ENCODE measurements around the gene CDIPT. TPM values are rescaled to one million over a fixed set of nuclear protein-coding genes. Genes with fewer than 3 reads are reported as not detected.

Gene CDIPT
- total and polyA plus RNA-seq, 10 of the 15 experiments (the other 5 are each of a cell fraction or from before 2014, with no cell fraction given): 0.87 to 36.4 (median 27.1) TPM

GRCh38 chr16:29849505-29849904, 13.5 kb downstream of the CDIPT start:
- no TSS peak for BruUV-seq (replicated peaks)
- H3K27ac ChIP-seq (ENCODE audit: control insufficient read depth, insufficient read depth): no peak overlapping the region
- no peak for DNase-seq (ENCODE audit: low read depth, low spot score)
- no peaks in the 10 kb centered on the region for H3K79me2 ChIP-seq (ENCODE audit: control insufficient read depth, insufficient read depth, low read length)
- peaks cover 2 to 3% of the 10 kb centered on the region in 2 experiments; a peak in 1 of 4 replicates for H3K36me3 ChIP-seq (ENCODE audit: control insufficient read depth in 2 of 2, insufficient read depth in 2 of 2, low read length in 1 of 2)
- in situ Hi-C loops (cut with MboI) (no loop called here), intact Hi-C loops (cut with micrococcal nuclease; ENCODE audit: unreplicated experiment) (no loop called here)
- H3K9me3 ChIP-seq (replicated peaks; ENCODE audit: control insufficient read depth, insufficient read depth, low read length): no peaks in the 10 kb centered on the region
- no peaks in the 10 kb centered on the region for H4K20me1 ChIP-seq (ENCODE audit: control insufficient read depth, insufficient read depth)
- ChIA-PET SMC1A (ENCODE audit: uncharacterized antibody, unreplicated experiment) (interaction anchor here (0.7 to 3.6 kb wide), 7 partner anchors 25 to 183 kb away, joined by 3 to 48 read pairs (median 5); partner anchors contain the start of genes MVP, PAGR1 and TMEM219), RAD21 (ENCODE audit: unreplicated experiment) (interaction anchor here (1.4 to 3.5 kb wide), 5 partner anchors 30 to 209 kb away, joined by 3 to 51 read pairs (median 9); partner anchors contain the start of genes MVP and PAGR1), CTCF (interaction anchor here (0.6 to 4.6 kb wide), 17 partner anchors 13 to 206 kb away, joined by 3 to 99 read pairs (median 6); partner anchors contain the start of genes KIF22, MVP, PAGR1 and TAOK2), POLR2A (interaction anchor here (0.6 to 3.4 kb wide), 3 partner anchors 20 to 42 kb away, joined by 4 to 14 read pairs (median 8); partner anchors contain the start of gene MVP)
- H2AFZ ChIP-seq (ENCODE audit: control insufficient read depth, low read depth, low read length): no peak overlapping the region
- no peak for FAIRE-seq
- H3K4me2 ChIP-seq (ENCODE audit: control insufficient read depth, insufficient read depth): no peak overlapping the region
- no peaks in the 10 kb centered on the region for H3K4me1 ChIP-seq (ENCODE audit: control insufficient read depth, insufficient read depth, low read length)
- TF ChIP-seq POU2F2 (IDR thresholded peaks at IDR 0.05; ENCODE audit: borderline replicate concordance, low read depth, low read length) (no peak), CTCF (IDR thresholded peaks at IDR 0.05 in 2 of 3, conservative IDR thresholded peaks at IDR 0.05 in 1 of 3; ENCODE audit: control insufficient read depth in 2 of 3, extremely low read depth in 1 of 3, insufficient read depth in 1 of 3, low read depth in 3 of 3, low read length in 3 of 3) (no peak), STAT3 (IDR thresholded peaks at IDR 0.05; ENCODE audit: low read depth, low read length) (no peak), RCOR1 (conservative IDR thresholded peaks at IDR 0.05; ENCODE audit: low read depth, low read length) (no peak), RAD21 (IDR thresholded peaks at IDR 0.05; ENCODE audit: insufficient read depth, low read depth, low read length) (no peak), HDAC2 (IDR thresholded peaks at IDR 0.05) (no peak), BACH1 (IDR thresholded peaks at IDR 0.05; ENCODE audit: borderline replicate concordance) (no peak), CHD1 (IDR thresholded peaks at IDR 0.05; ENCODE audit: low read depth, low read length) (no peak), BCL3 (IDR thresholded peaks at IDR 0.05; ENCODE audit: borderline replicate concordance, insufficient read depth, low read depth, low read length, poor library complexity, severe bottlenecking) (no peak), ZNF274 (IDR thresholded peaks at IDR 0.05; ENCODE audit: insufficient read depth, insufficient read length) (no peak), TBL1XR1 (IDR thresholded peaks at IDR 0.05; ENCODE audit: low read depth, low read length) (no peak), PAX5 (IDR thresholded peaks at IDR 0.05; ENCODE audit: borderline replicate concordance, low read depth, low read length) (no peak), RAD51 (IDR thresholded peaks at IDR 0.05) (no peak), PKNOX1 (IDR thresholded peaks at IDR 0.05) (no peak), MYB (IDR thresholded peaks at IDR 0.05; ENCODE audit: borderline replicate concordance, low read depth, low read length) (no peak), RUNX3 (IDR thresholded peaks at IDR 0.05; ENCODE audit: low read length) (no peak)
- no peak overlapping the region for H3K9ac ChIP-seq (ENCODE audit: control insufficient read depth, insufficient read depth, low read length)
- H3K27me3 ChIP-seq (replicated peaks in 1 of 2; ENCODE audit: control insufficient read depth in 2 of 2, insufficient read depth in 2 of 2, low read length in 1 of 2): no peaks in the 10 kb centered on the region
- ATAC-seq: no peak
- no peak overlapping the region for H3K4me3 ChIP-seq
- 79% methylated on average over 4 of the region's 5 CpGs for WGBS (ENCODE audit: insufficient coverage, insufficient replicate concordance, low lambda C conversion rate, missing lambda C conversion rate)
